B cell (primary cell): ENCODE results near the gene CELF2.

Source experiments
- EZH2 ChIP-seq: IDR thresholded peaks from 2 replicates; pipeline ENCODE4 v1.6.1; 2012; ENCODE audit warnings: borderline replicate concordance, low read depth, mild to moderate bottlenecking, moderate library complexity, low read length; ENCODE audit not compliant: insufficient read depth, poor library complexity, severe bottlenecking
- TF ChIP-seq, protein P1 (sequence below): fragments of 200-600 bp; IDR thresholded peaks from one replicate; pipeline ENCODE4 v1.8.0; 2022; ENCODE audit warnings: antibody characterized with exemption, mild to moderate bottlenecking

DNA sequence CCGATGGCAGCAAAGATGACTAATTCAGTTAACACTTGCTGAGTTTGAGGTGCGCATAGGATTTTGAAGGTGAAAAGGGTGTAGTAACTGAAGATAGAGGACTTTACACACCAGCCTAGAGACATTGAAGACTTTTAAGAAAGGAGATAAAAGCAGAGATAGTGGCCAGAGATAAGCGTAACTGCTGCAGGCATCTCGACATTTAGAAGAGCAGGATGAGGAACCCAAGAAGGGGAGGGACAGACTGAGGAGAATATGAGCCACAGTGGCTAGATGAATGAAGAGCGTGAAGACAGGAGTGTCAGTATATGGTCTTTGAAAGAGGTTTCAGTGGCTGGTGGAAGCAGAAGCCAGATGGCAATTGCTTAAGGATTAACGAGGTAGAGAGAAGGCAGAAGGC is 71.6 kb downstream of the CELF2 start:
- TF ChIP-seq EZH2, result no peak
- TF ChIP-seq, protein P1, sequence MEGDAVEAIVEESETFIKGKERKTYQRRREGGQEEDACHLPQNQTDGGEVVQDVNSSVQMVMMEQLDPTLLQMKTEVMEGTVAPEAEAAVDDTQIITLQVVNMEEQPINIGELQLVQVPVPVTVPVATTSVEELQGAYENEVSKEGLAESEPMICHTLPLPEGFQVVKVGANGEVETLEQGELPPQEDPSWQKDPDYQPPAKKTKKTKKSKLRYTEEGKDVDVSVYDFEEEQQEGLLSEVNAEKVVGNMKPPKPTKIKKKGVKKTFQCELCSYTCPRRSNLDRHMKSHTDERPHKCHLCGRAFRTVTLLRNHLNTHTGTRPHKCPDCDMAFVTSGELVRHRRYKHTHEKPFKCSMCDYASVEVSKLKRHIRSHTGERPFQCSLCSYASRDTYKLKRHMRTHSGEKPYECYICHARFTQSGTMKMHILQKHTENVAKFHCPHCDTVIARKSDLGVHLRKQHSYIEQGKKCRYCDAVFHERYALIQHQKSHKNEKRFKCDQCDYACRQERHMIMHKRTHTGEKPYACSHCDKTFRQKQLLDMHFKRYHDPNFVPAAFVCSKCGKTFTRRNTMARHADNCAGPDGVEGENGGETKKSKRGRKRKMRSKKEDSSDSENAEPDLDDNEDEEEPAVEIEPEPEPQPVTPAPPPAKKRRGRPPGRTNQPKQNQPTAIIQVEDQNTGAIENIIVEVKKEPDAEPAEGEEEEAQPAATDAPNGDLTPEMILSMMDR, result no peak
